ENCODE results near the gene TOMM40.

The TOMM40 gene

DNA sequence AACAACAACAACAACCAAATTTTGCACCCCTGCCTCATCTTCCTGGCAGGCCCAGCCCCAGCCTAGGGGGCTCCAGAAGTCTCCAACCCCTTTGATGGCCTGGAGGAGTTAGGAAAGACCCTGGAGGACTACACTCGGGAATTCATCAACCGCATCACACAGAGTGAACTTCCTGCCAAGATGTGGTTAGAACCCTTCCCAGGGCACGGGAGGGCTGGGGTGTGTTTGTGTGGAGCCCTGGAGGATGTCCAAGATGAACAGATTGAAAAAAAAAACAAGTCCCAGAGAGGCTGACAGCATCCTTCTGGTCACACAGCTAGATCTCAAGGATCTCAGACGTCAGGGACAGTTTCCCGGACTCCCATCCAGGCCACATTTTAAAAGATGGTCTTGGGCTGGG lies 36.7 kb downstream of the TOMM40 start:
- DNase-seq (ENCODE audit: low read depth) = peak; percentile 67

- no peak for DNase-seq (ENCODE audit: low read depth)
Measured at GRCh38 chr19:44930088-44930487, 39.0 kb downstream of the TOMM40 start.

DNA sequence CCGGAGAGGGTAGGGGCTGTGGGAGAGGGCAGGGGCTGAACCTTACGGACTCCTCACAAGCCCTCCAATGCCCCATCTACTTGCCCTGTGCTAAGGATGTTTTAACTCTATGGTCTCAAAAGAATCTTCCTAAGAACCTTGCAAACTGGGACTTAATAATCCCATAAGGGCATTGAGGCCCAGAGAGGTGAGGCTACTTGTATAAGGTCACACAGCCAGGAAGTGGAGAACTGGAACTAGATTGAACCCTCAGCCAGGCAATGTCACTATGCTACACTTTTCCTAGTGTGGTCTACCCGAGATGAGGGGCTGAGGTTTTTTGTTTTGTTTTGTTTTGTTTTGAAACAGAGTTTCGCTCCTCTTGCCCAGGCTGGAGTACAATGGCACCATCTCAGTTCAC lies 40.5 kb downstream of the TOMM40 start:
- no peak for DNase-seq (ENCODE audit: low read depth)

DNA sequence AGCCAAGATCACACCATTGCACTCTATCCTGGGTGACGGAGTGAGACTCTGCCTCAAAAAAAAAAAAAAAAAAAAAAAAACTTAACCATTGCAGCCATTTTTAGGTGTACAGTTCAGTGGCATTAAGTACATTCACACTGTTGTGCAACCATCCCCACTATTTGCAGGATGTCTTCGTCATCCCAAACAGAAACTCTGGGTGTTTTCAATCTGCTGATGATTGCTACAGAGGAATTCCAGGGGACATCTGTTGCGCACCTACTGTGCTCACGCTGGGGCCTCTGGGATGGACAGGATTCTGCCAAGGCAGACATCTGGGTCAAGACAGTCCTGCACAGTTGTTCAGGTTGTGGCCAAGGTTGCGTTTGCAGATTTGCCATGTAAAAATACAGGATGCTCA lies 48.6 kb downstream of the TOMM40 start:
- DNase-seq (ENCODE audit: low read depth) = no peak

DNA sequence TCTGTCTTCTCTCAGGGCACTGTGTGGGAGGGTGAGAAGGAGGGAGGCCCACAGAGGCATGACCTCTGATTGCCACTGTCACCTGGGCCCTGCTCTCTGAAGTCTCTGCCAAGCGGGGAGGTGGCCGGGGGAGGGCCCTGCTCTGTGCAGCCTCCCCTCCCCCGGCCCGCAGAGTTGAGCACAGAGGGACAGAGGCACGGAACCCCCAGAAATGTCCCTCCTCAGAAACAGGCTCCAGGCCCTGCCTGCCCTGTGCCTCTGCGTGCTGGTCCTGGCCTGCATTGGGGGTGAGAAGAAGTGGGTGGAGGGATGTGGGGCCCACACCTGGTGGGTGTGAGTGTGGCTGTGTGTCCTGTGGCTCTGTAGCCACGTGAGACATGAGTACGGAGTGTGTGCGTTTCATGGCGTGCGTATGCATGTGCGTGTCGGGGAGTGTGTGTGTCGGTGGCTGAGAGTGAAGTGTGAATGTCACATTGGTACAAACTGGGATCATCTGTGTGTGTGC lies 51.1 kb downstream of the TOMM40 start, which contains the start of gene APOC4:
APOC4 (plus strand) TSS at position 171 of the 505 bp plus-strand sequence; CDS start at position 212, 41 bp downstream.
- no peak for DNase-seq (ENCODE audit: low read depth)

DNA sequence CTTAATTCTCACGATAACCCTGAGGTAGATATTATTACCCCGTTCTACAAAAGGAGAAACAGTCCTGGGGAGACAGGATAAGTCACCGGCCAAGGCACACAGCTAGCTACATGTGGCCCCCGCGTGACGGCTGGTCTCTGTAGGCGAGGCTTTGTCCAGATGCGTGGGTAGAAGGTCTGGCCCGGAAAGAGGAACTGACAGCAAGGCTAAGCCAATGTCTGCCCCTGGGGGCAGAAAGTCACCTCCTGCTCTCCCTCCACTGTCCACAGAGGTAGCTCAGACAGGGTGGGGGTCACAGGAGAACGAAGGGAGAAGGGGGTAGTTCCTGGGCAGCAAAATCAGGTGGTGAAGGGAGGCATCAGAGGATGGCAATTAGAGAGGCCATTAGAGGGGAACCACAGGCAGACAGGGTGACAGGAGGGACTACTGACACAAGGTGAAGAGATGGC lies 52.8 kb downstream of the TOMM40 start:
- no peak for DNase-seq (ENCODE audit: low read depth)

DNA sequence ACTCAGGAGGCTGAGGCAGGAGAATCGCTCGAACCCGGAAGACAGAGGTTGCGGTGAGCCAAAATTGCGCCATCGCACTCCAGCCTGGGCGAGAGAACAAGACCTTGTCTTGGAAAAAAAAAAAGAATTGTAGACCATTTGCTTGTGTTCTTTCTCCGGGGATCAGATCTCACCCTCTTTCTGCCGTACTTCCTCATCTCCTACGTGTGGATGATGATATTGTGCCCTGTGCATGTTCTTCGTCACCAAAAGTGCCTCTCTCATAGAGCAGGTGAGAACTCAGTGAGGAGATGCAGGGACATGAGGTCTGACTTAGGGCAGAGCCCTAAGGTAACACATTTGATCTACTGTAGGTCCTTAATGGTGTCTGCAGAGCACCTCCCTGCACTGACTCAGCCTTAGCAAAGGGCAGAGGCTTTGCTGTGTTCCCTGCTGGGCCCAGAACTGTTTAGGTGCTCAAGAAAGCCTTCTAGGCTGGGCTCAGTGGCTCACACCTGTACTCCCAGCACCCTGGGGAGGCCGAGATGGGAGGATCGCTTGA lies 56.1 kb downstream of the TOMM40 start:
- no peak for DNase-seq (ENCODE audit: low read depth)

DNA sequence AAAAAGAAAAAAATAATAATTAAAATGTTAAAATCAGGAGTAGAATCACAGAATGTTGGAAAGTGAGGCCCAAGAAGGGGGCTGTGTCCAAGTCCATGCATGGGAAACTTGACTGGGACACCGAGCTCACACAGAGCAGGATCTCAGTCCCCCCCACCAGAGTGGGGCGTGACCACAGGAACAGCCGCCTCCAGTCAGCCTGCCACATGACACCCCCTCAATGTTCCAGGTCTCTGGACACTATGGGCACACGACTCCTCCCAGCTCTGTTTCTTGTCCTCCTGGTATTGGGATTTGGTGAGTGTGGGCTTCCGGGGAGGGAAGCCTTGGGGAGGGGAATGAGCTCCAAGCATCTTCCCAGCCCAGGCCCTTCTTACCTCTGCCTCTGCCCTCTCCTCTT lies 57.2 kb downstream of the TOMM40 start:
- DNase-seq (ENCODE audit: low read depth) = no peak

GRCh38 chr19:44948763-44949374 lies 57.8 kb downstream of the TOMM40 start:
- DNase-seq (ENCODE audit: low read depth) = no peak

DNA sequence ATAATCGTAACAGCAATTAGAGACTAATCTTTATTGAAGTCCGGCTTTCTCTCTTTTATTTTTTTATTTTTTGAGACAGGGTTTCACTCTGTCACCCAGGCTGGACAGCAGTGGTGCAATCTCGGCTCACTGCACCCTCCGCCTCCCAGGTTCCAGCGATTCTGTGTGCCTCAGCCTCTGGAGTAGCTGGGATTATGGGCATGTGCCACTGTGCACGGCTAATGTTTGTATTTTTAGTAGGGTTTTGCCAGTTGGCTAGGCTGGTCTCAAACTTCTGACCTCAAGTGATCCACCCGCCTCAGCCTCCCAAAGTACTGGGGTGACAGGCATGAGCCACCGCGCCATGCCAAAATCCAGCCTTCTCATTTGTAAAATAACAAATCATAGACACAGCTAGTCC lies 58.5 kb downstream of the TOMM40 start:
- DNase-seq (ENCODE audit: low read depth) = no peak

DNA sequence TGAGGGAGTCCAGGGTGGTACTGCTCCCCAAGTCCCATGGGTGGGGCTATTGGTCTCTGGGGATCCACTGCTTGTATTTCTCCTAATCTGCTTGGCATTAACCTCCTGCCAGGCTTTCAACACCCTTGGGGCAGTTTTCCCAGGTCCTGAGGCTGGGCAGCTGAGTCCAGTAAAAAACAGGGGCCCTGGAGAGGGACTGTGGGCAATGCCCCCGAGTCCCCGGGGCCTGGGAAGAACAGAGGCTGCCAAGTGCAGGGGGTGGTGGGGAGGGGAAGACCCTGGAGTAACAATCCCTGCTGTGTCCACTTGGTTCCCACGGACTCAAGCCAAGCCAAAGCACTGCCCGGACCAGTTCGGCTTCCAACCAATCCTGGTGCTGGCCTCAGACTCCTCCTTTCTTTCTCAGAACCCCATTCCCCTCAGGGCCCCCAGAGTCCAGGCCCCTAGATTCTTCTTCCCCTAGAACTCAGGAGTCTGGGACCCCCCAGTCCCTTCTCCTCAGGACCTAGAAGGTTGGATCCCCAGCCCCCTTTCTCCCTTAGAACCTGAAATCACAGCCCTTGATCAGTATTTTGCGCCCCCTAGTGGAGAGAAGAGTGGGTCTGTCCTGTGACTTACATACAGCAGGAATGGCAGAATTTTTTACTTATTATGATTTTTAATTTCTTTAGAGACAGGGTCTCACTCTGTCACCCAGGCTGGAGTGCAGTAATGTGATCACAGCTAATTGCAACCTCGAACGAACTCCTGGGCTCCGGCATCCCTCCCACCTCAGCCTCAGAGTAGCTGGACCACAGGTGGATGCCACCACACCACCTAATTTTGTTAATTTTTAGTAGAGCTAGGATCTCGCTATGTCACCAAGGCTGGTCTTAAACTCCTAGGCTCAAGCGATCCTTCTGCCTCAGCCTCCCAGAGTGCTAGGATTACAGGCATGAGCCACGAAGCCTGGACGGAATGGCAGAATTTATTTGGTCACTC lies 60.4 kb downstream of the TOMM40 start:
- peak; percentile 78 for DNase-seq (ENCODE audit: low read depth)

Measured in EH (cell line).